HepG2 (cell line): ENCODE results near the gene FAM174C. TPM values are rescaled to one million over a fixed set of nuclear protein-coding genes. Genes with fewer than 3 reads are reported as not detected.

Experiments
- DNMT1 ChIP-seq: sonication (generic); formaldehyde crosslinking; IDR thresholded peaks from 2 replicates; pipeline ENCODE4 v1.5.1; 2020; ENCODE audit warnings: mild to moderate bottlenecking, missing genetic modification reagents
- HMGA1 ChIP-seq: sonication (generic); formaldehyde crosslinking; conservative IDR thresholded peaks from 2 replicates; pipeline ENCODE4 v1.4.0; 2020; ENCODE audit warnings: missing genetic modification reagents
- NFKB2 ChIP-seq: sonication (generic); formaldehyde crosslinking; IDR thresholded peaks from 2 replicates; pipeline ENCODE4 v1.4.0; 2020; ENCODE audit warnings: missing genetic modification reagents, borderline replicate concordance
- REL ChIP-seq: sonication (generic); formaldehyde crosslinking; conservative IDR thresholded peaks from 2 replicates; pipeline ENCODE4 v1.8.0; 2022; ENCODE audit warnings: mild to moderate bottlenecking, missing genetic modification reagents, moderate library complexity
- SSRP1 ChIP-seq: IDR thresholded peaks from 2 replicates; pipeline ENCODE4 v1.6.1; 2016; ENCODE audit warnings: control low read depth
- ZFP1 ChIP-seq: IDR thresholded peaks from 2 replicates; pipeline ENCODE4 v1.6.1; 2016
- ZNF552 ChIP-seq: sonication (generic); formaldehyde crosslinking; IDR thresholded peaks from 2 replicates; pipeline ENCODE4 v1.9.0; 2022; ENCODE audit warnings: missing genetic modification reagents, mild to moderate bottlenecking, borderline replicate concordance
- ZNF572 ChIP-seq: sonication (generic); formaldehyde crosslinking; IDR thresholded peaks from 2 replicates; pipeline ENCODE4 v1.5.1; 2020; ENCODE audit warnings: mild to moderate bottlenecking, missing genetic modification reagents
- ZNF605 ChIP-seq: sonication (generic); formaldehyde crosslinking; IDR thresholded peaks from 2 replicates; pipeline ENCODE4 v1.8.0; 2022; ENCODE audit warnings: mild to moderate bottlenecking, missing genetic modification reagents
- ZSCAN9 ChIP-seq: IDR thresholded peaks from 2 replicates; pipeline ENCODE4 v1.6.1; 2016; ENCODE audit warnings: borderline replicate concordance
- polyA plus RNA-seq, 8 experiments: library from polyadenylated mRNA; depleted of rRNA in 3 of 8; stranded (reverse) in 7 of 8; unstranded in 1 of 8; fragments of >200 nt; fragmentation: Illumina TruSeq in 4 of 8; extraction: Trizol in 4 of 8; gene quantifications; 2 replicates each; pipeline versions ENCODE4 v1.2.1 to v1.2.3, GENCODE V29; 2011 to 2016; ENCODE audit warnings: low read depth in 4 of 8, missing spikeins in 1 of 8, mixed read lengths in 1 of 8; ENCODE audit not compliant: insufficient read depth in 1 of 8
- total RNA-seq, 5 experiments: library from RNA; depleted of rRNA; stranded (reverse); fragments of >200 nt; fragmentation: Illumina TruSeq; extraction: Trizol; gene quantifications; 2 replicates each; pipeline ENCODE4 v1.2.3, GENCODE V29; 2016; ENCODE audit warnings: low read depth in 1 of 5
- TF ChIP-seq, protein P1 (sequence below): sonication (generic); formaldehyde crosslinking; IDR thresholded peaks from 2 replicates; pipeline ENCODE4 v1.5.1; 2020; ENCODE audit warnings: mild to moderate bottlenecking, missing genetic modification reagents
- TF ChIP-seq, protein P2 (sequence below): sonication (generic); formaldehyde crosslinking; IDR thresholded peaks from 2 replicates; pipeline ENCODE4 v1.5.1; 2020; ENCODE audit warnings: mild to moderate bottlenecking, moderate library complexity, missing genetic modification reagents
- TF ChIP-seq, protein P3 (sequence below): sonication (generic); formaldehyde crosslinking; IDR thresholded peaks from 2 replicates; pipeline ENCODE4 v1.8.0; 2022; ENCODE audit warnings: mild to moderate bottlenecking, missing genetic modification reagents, moderate library complexity
- TF ChIP-seq, protein P4 (sequence below): sonication (generic); formaldehyde crosslinking; IDR thresholded peaks from 2 replicates; pipeline ENCODE4 v1.4.0; 2020; ENCODE audit warnings: missing genetic modification reagents
- TF ChIP-seq, protein P5 (sequence below): sonication (generic); formaldehyde crosslinking; IDR thresholded peaks from 2 replicates; pipeline ENCODE4 v1.5.1; 2020; ENCODE audit warnings: missing genetic modification reagents, mild to moderate bottlenecking, borderline replicate concordance
- TF ChIP-seq, protein P6 (sequence below): sonication (generic); formaldehyde crosslinking; IDR thresholded peaks from 2 replicates; pipeline ENCODE4 v1.4.0; 2020; ENCODE audit warnings: mild to moderate bottlenecking, missing genetic modification reagents, borderline replicate concordance

The FAM174C gene
- total and polyA plus RNA-seq, 2 of the 13 experiments (the other 11 are each of a cell fraction or from before 2014, with no cell fraction given): 19.5 to 31.3 TPM

DNA sequence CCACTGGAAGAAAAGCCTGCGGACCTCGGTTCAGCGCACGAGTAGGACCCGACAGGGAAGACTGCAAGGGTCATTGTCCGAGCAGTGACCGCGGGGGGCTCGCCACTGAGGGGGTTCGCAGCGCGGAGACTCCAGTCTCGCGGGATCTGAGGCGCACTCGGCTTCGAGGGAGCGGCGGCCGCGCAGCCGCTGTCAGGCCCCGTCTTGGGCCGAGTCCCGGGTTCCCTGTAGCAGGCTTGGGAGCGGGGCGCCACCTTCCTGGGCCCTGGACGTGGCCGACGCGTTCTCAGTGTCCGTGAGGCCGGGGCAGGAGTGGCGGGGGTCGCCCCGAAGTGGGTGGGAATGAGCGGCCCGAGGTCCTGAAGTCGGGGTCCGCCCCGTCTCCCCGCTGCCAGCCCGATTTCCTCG, 474 bp upstream of the FAM174C start (continued):
- TF ChIP-seq, protein P1, sequence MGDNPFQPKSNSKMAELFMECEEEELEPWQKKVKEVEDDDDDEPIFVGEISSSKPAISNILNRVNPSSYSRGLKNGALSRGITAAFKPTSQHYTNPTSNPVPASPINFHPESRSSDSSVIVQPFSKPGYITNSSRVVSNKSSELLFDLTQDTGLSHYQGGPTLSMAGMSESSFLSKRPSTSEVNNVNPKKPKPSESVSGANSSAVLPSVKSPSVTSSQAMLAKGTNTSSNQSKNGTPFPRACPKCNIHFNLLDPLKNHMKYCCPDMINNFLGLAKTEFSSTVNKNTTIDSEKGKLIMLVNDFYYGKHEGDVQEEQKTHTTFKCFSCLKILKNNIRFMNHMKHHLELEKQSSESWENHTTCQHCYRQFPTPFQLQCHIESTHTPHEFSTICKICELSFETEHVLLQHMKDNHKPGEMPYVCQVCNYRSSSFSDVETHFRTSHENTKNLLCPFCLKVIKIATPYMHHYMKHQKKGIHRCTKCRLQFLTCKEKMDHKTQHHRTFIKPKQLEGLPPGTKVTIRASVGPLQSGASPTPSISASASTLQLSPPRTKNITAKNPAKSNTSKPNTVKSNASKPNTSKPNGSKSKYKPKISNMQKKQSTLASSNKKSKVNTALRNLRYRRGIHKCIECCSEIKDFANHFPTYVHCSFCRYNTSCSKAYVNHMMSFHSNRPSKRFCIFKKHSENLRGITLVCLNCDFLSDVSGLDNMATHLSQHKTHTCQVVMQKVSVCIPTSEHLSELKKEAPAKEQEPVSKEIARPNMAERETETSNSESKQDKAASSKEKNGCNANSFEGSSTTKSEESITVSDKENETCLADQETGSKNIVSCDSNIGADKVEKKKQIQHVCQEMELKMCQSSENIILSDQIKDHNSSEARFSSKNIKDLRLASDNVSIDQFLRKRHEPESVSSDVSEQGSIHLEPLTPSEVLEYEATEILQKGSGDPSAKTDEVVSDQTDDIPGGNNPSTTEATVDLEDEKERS (CRISPR knock-in tag): 0 out of 2 replicates have a peak, but pooled peaks have one; percentile 57
- TF ChIP-seq NFKB2 (CRISPR knock-in tag) (no peak), DNMT1 (CRISPR knock-in tag) (0 out of 2 replicates have a peak, but pooled peaks have one; percentile 23), ZSCAN9 (CRISPR knock-in tag) (no peak), SSRP1 (peak; percentile 45; the same call in 1 of the 2 replicates), ZFP1 (no peak), HMGA1 (CRISPR knock-in tag) (no peak), ZNF552 (CRISPR knock-in tag) (0 out of 2 replicates have a peak, but pooled peaks have one; percentile 34), ZNF572 (peak; percentile 81; the same call in 1 of the 2 replicates), ZNF605 (CRISPR knock-in tag) (0 out of 2 replicates have a peak, but pooled peaks have one; percentile 20), REL (no peak)
- TF ChIP-seq, protein P2, sequence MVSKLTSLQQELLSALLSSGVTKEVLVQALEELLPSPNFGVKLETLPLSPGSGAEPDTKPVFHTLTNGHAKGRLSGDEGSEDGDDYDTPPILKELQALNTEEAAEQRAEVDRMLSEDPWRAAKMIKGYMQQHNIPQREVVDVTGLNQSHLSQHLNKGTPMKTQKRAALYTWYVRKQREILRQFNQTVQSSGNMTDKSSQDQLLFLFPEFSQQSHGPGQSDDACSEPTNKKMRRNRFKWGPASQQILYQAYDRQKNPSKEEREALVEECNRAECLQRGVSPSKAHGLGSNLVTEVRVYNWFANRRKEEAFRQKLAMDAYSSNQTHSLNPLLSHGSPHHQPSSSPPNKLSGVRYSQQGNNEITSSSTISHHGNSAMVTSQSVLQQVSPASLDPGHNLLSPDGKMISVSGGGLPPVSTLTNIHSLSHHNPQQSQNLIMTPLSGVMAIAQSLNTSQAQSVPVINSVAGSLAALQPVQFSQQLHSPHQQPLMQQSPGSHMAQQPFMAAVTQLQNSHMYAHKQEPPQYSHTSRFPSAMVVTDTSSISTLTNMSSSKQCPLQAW: peak; percentile 78
- TF ChIP-seq, protein P3, sequence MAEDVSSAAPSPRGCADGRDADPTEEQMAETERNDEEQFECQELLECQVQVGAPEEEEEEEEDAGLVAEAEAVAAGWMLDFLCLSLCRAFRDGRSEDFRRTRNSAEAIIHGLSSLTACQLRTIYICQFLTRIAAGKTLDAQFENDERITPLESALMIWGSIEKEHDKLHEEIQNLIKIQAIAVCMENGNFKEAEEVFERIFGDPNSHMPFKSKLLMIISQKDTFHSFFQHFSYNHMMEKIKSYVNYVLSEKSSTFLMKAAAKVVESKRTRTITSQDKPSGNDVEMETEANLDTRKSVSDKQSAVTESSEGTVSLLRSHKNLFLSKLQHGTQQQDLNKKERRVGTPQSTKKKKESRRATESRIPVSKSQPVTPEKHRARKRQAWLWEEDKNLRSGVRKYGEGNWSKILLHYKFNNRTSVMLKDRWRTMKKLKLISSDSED (CRISPR knock-in tag): 0 out of 2 replicates have a peak, but pooled peaks have one; percentile 11
- TF ChIP-seq, protein P4, sequence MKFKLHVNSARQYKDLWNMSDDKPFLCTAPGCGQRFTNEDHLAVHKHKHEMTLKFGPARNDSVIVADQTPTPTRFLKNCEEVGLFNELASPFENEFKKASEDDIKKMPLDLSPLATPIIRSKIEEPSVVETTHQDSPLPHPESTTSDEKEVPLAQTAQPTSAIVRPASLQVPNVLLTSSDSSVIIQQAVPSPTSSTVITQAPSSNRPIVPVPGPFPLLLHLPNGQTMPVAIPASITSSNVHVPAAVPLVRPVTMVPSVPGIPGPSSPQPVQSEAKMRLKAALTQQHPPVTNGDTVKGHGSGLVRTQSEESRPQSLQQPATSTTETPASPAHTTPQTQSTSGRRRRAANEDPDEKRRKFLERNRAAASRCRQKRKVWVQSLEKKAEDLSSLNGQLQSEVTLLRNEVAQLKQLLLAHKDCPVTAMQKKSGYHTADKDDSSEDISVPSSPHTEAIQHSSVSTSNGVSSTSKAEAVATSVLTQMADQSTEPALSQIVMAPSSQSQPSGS (CRISPR knock-in tag): 0 out of 2 replicates have a peak, but pooled peaks have one; percentile 4
- TF ChIP-seq, protein P5, sequence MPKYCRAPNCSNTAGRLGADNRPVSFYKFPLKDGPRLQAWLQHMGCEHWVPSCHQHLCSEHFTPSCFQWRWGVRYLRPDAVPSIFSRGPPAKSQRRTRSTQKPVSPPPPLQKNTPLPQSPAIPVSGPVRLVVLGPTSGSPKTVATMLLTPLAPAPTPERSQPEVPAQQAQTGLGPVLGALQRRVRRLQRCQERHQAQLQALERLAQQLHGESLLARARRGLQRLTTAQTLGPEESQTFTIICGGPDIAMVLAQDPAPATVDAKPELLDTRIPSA: 0 out of 2 replicates have a peak, but pooled peaks have one; percentile 82
- TF ChIP-seq, protein P6, sequence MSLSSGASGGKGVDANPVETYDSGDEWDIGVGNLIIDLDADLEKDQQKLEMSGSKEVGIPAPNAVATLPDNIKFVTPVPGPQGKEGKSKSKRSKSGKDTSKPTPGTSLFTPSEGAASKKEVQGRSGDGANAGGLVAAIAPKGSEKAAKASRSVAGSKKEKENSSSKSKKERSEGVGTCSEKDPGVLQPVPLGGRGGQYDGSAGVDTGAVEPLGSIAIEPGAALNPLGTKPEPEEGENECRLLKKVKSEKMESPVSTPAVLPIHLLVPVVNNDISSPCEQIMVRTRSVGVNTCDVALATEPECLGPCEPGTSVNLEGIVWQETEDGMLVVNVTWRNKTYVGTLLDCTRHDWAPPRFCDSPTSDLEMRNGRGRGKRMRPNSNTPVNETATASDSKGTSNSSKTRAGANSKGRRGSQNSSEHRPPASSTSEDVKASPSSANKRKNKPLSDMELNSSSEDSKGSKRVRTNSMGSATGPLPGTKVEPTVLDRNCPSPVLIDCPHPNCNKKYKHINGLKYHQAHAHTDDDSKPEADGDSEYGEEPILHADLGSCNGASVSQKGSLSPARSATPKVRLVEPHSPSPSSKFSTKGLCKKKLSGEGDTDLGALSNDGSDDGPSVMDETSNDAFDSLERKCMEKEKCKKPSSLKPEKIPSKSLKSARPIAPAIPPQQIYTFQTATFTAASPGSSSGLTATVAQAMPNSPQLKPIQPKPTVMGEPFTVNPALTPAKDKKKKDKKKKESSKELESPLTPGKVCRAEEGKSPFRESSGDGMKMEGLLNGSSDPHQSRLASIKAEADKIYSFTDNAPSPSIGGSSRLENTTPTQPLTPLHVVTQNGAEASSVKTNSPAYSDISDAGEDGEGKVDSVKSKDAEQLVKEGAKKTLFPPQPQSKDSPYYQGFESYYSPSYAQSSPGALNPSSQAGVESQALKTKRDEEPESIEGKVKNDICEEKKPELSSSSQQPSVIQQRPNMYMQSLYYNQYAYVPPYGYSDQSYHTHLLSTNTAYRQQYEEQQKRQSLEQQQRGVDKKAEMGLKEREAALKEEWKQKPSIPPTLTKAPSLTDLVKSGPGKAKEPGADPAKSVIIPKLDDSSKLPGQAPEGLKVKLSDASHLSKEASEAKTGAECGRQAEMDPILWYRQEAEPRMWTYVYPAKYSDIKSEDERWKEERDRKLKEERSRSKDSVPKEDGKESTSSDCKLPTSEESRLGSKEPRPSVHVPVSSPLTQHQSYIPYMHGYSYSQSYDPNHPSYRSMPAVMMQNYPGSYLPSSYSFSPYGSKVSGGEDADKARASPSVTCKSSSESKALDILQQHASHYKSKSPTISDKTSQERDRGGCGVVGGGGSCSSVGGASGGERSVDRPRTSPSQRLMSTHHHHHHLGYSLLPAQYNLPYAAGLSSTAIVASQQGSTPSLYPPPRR (CRISPR knock-in tag): 0 out of 2 replicates have a peak, but pooled peaks have one; percentile 31
